C4-2B (cell line): ENCODE measurements around the gene FGF21.

Experiments
- ZFX ChIP-seq: fragments of 450-650 bp; IDR thresholded peaks from 2 replicates; pipeline ENCODE4 v1.6.1; 2017
- TF ChIP-seq, protein P1 (sequence below): fragments of 450-650 bp; conservative IDR thresholded peaks from 2 replicates; pipeline ENCODE4 v1.5.1; 2017; ENCODE audit warnings: mild to moderate bottlenecking

DNA sequence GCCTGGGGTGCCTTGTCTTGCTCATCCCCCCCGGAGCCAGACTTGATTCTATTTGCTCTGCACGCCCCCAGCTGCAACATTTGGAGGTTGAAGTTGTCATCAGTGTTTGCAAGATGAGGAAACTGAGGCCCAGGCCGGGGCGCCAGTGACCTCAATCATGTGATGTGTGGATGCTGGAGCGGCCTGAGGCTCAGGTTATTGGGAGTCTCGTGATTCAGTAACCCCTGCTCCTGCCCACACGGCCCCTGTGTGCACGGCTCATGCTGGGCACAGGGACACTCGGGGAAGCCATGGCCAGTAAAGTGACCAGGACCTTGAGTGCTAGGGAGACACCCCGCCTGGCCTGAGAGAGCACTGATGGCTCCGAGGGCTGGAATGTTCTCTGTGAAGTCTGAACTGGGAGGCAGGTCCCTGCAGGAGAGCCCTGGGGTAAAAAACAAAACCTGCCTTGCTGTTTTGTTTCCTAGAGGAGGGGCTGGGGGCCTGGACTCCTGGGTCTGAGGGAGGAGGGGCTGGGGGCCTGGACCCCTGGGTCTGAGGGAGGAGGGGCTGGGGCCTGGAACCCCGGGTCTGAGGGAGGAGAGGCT, 1.9 kb downstream of the FGF21 start:
- TF ChIP-seq, protein P1, sequence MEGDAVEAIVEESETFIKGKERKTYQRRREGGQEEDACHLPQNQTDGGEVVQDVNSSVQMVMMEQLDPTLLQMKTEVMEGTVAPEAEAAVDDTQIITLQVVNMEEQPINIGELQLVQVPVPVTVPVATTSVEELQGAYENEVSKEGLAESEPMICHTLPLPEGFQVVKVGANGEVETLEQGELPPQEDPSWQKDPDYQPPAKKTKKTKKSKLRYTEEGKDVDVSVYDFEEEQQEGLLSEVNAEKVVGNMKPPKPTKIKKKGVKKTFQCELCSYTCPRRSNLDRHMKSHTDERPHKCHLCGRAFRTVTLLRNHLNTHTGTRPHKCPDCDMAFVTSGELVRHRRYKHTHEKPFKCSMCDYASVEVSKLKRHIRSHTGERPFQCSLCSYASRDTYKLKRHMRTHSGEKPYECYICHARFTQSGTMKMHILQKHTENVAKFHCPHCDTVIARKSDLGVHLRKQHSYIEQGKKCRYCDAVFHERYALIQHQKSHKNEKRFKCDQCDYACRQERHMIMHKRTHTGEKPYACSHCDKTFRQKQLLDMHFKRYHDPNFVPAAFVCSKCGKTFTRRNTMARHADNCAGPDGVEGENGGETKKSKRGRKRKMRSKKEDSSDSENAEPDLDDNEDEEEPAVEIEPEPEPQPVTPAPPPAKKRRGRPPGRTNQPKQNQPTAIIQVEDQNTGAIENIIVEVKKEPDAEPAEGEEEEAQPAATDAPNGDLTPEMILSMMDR = no peak
- TF ChIP-seq ZFX = no peak
